ENCODE measurements around the gene ZCCHC24. TPM values are rescaled to one million over a fixed set of nuclear protein-coding genes. Genes with fewer than 3 reads are reported as not detected.

Gene ZCCHC24
- polyA plus RNA-seq, 3 donors, result 3.9 to 5.0 (median 4.0) TPM

DNA sequence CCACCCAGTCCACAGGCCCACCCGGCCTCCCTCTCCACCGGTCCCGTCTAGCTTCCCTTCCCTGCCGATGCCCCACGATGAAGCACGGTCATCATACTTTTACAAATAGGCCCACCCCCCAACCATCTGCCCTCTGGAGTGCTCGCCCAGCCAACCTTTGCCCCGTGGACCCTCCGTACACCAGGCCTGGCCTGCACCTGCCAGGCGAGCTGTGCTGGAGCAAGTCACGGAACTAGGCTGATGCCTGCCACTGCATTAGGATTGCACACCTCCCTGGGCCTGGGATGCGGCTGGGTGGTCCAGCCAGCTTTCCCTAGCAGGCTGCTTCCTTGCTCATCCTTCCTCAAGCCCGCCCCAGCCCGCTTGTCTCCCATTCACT is 53.4 kb downstream of the ZCCHC24 start:
- peaks cover 59 to 64% of the 10 kb centered on the region in 2 donors for H3K36me3 Mint-ChIP-seq
- no peak overlapping the region for H3K4me3 Mint-ChIP-seq
- intact Hi-C loops (cut with micrococcal nuclease), result no loop called here
- H3K4me2 ChIP-seq (replicated peaks; ENCODE audit: extremely low read depth, low read length, poor library complexity, severe bottlenecking), result no peak overlapping the region
- peaks cover 0 to 3% (median 2%) of the 10 kb centered on the region in 3 donors for H3K27me3 Mint-ChIP-seq (ENCODE audit: low read depth in 3 of 3)
- H4K20me1 ChIP-seq (ENCODE audit: insufficient read depth, low read length), result no peaks in the 10 kb centered on the region
- peaks cover 6 to 13% of the 10 kb centered on the region in 2 donors for H3K4me1 ChIP-seq (ENCODE audit: control insufficient read depth in 1 of 2, insufficient read depth in 2 of 2, low read length in 2 of 2)
- H3K27ac Mint-ChIP-seq, result peak overlapping the region in 1 of 7 donors; percentile 18
- peaks cover 0 to 2% (median 0%) of the 10 kb centered on the region in 7 donors for H3K9me3 Mint-ChIP-seq
- no peaks in the 10 kb centered on the region for H3K79me2 ChIP-seq (ENCODE audit: insufficient read depth, low read length)
- H3K4me3 ChIP-seq (replicated peaks in 1 of 3; ENCODE audit: low read depth in 2 of 3, low read length in 3 of 3), result no peak overlapping the region
- TF ChIP-seq, protein P1, sequence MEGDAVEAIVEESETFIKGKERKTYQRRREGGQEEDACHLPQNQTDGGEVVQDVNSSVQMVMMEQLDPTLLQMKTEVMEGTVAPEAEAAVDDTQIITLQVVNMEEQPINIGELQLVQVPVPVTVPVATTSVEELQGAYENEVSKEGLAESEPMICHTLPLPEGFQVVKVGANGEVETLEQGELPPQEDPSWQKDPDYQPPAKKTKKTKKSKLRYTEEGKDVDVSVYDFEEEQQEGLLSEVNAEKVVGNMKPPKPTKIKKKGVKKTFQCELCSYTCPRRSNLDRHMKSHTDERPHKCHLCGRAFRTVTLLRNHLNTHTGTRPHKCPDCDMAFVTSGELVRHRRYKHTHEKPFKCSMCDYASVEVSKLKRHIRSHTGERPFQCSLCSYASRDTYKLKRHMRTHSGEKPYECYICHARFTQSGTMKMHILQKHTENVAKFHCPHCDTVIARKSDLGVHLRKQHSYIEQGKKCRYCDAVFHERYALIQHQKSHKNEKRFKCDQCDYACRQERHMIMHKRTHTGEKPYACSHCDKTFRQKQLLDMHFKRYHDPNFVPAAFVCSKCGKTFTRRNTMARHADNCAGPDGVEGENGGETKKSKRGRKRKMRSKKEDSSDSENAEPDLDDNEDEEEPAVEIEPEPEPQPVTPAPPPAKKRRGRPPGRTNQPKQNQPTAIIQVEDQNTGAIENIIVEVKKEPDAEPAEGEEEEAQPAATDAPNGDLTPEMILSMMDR (IDR thresholded peaks at IDR 0.05), result no peak
- H3K4me1 Mint-ChIP-seq, result peaks cover 16% of the 10 kb centered on the region
- H2AFZ ChIP-seq (ENCODE audit: insufficient read depth, low read depth, low read length, poor library complexity, severe bottlenecking), result no peak overlapping the region
- H3K9ac ChIP-seq (ENCODE audit: insufficient read depth, low read length, poor library complexity, severe bottlenecking), result no peak overlapping the region
- 95% methylated on average over 12 of the region's 14 CpGs for WGBS (ENCODE audit: insufficient coverage)
- no peak overlapping the region for H3K27ac ChIP-seq (ENCODE audit: low read depth in 1 of 2, low read length in 2 of 2)
- no peaks in the 10 kb centered on the region for H3K9me3 ChIP-seq (replicated peaks in 1 of 2; ENCODE audit: control insufficient read depth in 1 of 2, insufficient read depth in 1 of 2, low read length in 2 of 2)
- peaks cover 0 to 61% of the 10 kb centered on the region in 2 donors for H3K36me3 ChIP-seq (replicated peaks in 1 of 2; ENCODE audit: control insufficient read depth in 1 of 2, insufficient read depth in 2 of 2, low read length in 2 of 2)
- H3K27me3 ChIP-seq (ENCODE audit: control insufficient read depth in 2 of 2, insufficient read depth in 2 of 2, low read length in 2 of 2), result no peaks in the 10 kb centered on the region
- DNase-seq, result no peak

- Mint-ChIP-seq H3K4me3 (no peak overlapping the region), H3K9me3 (peaks cover 0 to 2% (median 0%) of the 10 kb centered on the region in 7 donors), H3K4me1 (peaks cover 16% of the 10 kb centered on the region), H3K27me3 (ENCODE audit: low read depth in 3 of 3) (peaks cover 0 to 3% (median 2%) of the 10 kb centered on the region in 3 donors), H3K36me3 (peaks cover 63 to 64% of the 10 kb centered on the region in 2 donors), H3K27ac (no peak overlapping the region)
- TF ChIP-seq, protein P1 (IDR thresholded peaks at IDR 0.05), result no peak
- Histone ChIP-seq H3K79me2 (ENCODE audit: insufficient read depth, low read length) (no peaks in the 10 kb centered on the region), H3K36me3 (replicated peaks in 1 of 2; ENCODE audit: control insufficient read depth in 1 of 2, insufficient read depth in 2 of 2, low read length in 2 of 2) (peaks cover 0 to 64% of the 10 kb centered on the region in 2 donors), H3K27me3 (ENCODE audit: control insufficient read depth in 2 of 2, insufficient read depth in 2 of 2, low read length in 2 of 2) (no peaks in the 10 kb centered on the region), H3K4me3 (replicated peaks in 1 of 3; ENCODE audit: low read depth in 2 of 3, low read length in 3 of 3) (no peak overlapping the region), H3K9ac (ENCODE audit: insufficient read depth, low read length, poor library complexity, severe bottlenecking) (no peak overlapping the region), H3K4me2 (replicated peaks; ENCODE audit: extremely low read depth, low read length, poor library complexity, severe bottlenecking) (no peak overlapping the region), H3K4me1 (ENCODE audit: control insufficient read depth in 1 of 2, insufficient read depth in 2 of 2, low read length in 2 of 2) (peaks cover 6 to 13% of the 10 kb centered on the region in 2 donors), H3K9me3 (replicated peaks in 1 of 2; ENCODE audit: control insufficient read depth in 1 of 2, insufficient read depth in 1 of 2, low read length in 2 of 2) (no peaks in the 10 kb centered on the region), H3K27ac (ENCODE audit: low read depth in 1 of 2, low read length in 2 of 2) (no peak overlapping the region), H4K20me1 (ENCODE audit: insufficient read depth, low read length) (no peaks in the 10 kb centered on the region), H2AFZ (ENCODE audit: insufficient read depth, low read depth, low read length, poor library complexity, severe bottlenecking) (no peak overlapping the region)
- DNase-seq, result no peak
- 94% methylated on average over 12 of the region's 12 CpGs for WGBS (ENCODE audit: insufficient coverage)
- intact Hi-C loops (cut with micrococcal nuclease), result no loop called here
Observed at GRCh38 chr10:79391231-79392019, 54.0 kb downstream of the ZCCHC24 start.

Measured in CD14-positive monocyte (primary cell).